GM21381 (cell line): ENCODE results near the gene HSFY1.
"Not testable (repeated sequence)": the region's sequence is repeated elsewhere in the genome, so short reads cannot be mapped to it uniquely, and the experiment has no call there.

Experiments used
- ATAC-seq: cut with Tn5 transposase; IDR thresholded peaks from one replicate; pipeline ENCODE4 v1.9.1; 2021; ENCODE audit warnings: mild to moderate bottlenecking, moderate library complexity; ENCODE audit not compliant: unreplicated experiment

The HSFY1 gene

GRCh38 chrY:18546420-18546819 lies at the start of gene HSFY1:
Gene HSFY1 (plus strand): TSS chrY:18546720. CDS start chrY:18546788, 68 bp downstream.
- ATAC-seq: not testable (repeated sequence)

- ATAC-seq: not testable (repeated sequence)
These were observed 42.3 kb upstream of the HSFY1 start for GRCh38 chrY:18504266-18504665.

- not testable (repeated sequence) for ATAC-seq
These were observed 15.4 kb upstream of the HSFY1 start for GRCh38 chrY:18530995-18531655.

- not testable (repeated sequence) for ATAC-seq
These were observed 7.6 kb upstream of the HSFY1 start for GRCh38 chrY:18538952-18539351.

GRCh38 chrY:18553132-18553531 lies 6.6 kb downstream of the HSFY1 start:
- not testable (repeated sequence) for ATAC-seq

GRCh38 chrY:18565915-18566314 lies 19.4 kb downstream of the HSFY1 start:
- not testable (repeated sequence) for ATAC-seq
